ENCODE measurements around the gene ESPN.
"Not testable (repeated sequence)": the region's sequence is repeated elsewhere in the genome, so short reads cannot be mapped to it uniquely, and the experiment has no call there.

Gene ESPN

DNA sequence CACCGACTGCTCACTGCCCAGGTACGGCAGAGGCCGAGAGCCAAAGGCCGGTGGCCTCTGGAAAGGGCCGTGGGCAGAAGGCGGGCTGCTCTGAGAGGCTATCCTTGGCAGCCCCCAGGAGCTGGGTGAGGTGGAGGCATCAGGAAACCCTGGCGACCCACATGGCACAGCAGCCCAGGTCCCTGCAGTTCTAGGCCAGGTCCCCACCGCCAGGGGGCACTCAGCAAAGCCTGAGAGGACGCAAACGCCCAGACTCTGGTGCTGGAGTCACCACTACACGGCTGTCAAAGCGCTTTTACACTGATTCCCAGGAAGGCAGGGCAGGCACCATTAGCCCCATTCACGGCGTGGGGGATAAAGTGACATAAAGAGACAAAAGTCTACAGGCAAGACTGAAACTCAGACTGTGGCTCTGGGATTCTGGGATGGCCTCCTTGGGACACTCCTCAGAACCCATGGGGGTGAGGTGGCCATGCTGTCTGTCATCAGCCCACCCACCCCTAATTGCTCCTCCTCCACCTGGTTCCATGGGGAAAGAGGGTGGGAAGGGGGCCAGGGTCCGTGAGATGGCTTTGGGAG is 61.9 kb downstream of the ESPN start:
- DNase-seq = peak; percentile 72

DNA sequence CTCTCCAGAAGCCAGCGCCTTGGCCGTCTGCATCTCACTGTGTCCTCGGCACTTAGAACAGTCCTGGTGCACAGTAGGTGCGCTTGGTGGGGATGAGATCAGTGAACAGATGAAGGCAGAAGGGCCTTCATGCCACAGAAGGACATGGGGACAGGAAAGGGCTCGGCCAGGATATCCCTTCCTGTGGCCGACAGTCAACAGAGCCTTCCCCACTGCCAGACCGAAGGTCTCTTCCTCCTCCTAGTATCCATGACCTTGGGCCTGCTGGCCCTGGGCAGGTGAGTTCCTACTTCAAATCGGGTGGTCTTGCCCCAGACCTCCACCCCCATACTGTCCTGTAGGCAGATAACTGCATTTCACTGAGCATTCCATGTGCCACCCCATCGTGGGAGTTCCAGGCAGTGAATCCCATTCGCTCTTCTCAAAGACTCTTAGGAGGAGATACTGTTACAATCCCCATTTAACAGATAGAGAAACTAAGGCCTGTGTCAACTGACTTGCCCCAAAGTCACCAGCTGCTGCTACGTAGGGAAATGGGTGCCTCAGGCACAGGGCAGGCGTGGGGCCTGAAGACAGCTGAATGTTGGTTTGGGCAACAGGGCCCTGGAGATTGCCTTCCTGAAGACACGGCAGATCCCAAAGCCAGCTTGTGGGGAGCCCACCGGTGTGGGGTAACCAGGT is 63.4 kb downstream of the ESPN start:
- no peak for DNase-seq

DNA sequence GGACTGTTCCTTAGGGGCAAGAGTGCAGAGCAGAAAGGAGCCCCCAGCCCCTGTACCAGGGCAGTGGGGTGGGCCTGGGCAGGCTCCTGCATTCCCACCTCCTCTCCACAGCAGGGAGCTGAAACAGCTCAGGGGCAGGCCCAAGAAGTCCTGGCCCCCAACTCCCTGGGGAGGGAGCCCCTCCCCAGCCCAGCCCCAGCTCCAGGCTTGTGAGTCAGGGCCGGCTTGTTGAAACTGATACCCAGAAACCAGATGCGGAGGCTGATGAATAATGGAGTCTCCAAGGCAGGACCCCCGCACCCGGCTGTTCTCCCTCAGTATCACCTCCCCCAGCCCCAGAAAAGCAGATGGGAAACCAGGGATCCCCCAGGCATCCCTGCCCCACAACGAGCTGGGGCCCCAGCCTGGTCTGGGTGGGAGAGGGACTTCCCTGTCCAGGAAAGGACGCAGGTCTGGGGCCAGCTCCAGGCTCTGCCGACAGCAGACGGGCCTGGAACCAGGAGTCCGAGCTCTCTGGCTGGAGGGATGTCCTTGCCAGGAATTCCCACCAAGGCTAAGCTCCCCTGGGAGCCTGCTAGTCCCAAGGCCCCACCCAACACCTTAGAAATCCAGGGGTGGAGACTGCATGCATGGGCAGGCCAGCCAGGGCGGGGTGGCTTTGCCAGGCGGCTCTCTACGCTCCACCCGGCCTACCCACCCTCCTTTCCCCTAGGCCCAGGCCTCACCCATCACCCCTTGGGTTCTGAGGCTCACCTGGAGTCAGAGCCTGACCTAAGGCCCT is 64.2 kb downstream of the ESPN start:
- no peak for DNase-seq

DNA sequence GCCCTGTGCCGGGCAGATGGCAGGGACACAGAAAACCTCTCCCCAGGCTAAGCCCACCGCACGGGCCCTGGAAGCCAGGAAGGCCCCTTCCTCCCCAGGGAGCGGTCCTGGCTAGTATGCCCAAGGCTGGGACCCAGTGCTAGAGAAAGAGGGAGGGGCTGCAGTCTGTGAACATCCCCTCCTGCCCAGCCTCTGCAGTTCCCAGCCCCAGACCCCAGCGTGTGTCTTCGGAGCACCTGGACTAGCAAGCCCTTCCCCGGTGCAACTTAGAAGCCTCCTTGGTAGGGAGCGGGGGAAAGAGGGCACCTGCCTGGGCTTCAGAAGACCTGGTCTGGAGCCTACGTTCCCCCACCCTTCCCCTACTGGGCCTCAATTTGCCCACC is 64.8 kb downstream of the ESPN start:
- DNase-seq = no peak

DNA sequence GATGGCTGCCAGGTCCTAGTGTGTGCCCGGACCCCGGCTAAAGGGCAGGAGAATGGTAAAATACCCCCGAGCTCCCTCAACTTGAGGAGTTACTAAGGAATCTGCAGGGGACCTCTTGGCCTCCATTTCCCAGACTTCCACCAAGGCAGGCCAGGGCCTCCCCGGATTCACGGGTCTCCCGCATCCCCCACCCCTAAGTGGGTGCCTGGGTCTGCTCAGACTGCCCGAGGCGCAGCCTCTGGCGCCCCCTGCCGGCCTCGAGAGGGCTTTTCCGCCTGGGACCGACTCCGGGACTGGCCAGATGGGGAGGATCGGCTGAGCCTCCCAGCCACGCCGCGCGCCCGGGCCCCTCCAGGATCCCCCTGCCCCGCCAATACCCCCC is 65.2 kb downstream of the ESPN start:
- DNase-seq = peak; percentile 63

DNA sequence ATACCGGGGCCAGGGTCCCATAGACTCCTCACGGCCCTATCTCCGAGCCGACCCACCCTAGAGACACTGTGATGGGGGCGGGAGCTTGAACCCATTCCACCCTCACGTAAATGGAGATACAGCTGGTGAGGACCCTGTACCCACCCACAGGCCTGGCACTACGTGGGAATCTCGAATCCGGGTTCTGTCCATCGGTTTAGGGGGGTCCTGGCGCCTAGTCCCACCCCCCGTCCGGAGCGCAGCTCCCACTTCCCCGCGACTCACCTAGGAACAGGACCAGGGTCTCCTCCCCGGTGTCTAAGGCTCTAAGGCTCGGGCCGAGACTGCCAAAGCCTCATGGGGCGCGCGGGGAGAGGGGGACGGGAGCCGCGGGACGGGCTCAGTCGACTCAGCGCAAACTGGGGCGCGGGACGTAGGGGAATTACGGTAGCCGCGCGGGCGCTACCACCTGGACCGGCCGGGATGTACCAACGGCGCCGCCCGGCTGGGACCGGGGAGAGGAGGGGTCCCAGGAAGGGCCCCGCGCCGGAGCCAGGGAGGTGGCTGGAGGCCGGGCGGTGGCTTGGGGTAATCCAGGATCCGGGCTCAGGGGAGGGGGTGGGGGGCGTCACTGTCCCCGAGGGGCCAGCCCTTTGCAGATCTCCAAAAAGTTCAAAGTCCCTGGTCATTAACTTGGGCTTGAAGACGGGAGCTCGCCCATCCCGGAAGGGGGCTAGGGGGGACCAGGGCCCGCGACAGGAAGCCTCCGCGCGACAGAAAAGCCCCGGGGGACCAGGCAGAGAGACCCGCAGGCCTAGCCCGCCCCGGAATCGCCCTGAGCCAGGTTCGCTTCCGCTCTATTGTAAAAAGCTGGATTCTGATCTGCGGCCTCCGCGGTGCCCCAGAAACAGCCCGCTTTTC is 65.9 kb downstream of the ESPN start:
- DNase-seq = peak; percentile 12

DNA sequence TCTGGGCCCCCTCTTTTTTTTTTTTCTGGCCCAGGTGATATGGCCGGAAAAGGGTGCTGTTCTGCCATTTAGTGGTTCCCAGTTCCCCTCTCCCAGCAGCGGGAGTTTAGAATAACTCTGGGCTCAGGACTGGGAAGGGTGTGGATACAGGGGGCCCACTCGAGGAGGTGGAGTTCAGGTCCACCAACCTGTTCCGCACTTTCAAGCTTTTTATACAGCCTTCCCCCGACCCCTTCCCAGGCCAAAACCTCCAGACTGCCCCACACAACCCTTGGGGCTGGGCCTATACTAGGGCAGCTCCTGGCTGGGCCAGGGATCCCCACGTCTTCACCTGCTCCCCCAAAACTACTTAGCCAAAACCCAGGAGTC is 66.5 kb downstream of the ESPN start:
- no peak for DNase-seq

DNA sequence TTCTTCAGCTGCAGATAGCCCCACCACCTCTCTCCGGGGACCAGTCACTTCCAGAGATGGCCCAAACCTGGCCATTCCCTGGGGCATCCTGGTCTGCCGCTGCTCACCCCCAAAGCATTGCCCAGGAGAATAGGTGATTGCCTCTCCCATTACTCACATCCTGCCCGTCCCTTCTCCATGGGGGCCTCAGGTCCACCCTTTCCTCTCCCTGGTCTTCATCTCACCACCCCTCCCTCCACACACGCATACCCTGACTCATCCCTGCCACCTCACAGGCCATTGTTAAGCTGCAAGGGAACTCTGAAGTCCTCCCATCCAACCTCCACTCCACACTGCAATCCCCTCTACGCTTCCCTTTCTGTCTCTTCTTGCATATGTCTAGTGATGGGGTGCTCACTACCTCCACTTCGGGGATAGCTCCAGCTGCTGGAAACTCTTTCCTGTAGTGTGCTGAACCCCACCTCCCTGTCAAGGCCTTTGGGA is 66.9 kb downstream of the ESPN start, which contains the start of gene PLEKHG5:
Gene PLEKHG5, minus strand, starts transcription at position 188 of the 483 bp plus-strand sequence. CDS start 14,096 bp downstream, outside the sequence.
- no peak for DNase-seq

DNA sequence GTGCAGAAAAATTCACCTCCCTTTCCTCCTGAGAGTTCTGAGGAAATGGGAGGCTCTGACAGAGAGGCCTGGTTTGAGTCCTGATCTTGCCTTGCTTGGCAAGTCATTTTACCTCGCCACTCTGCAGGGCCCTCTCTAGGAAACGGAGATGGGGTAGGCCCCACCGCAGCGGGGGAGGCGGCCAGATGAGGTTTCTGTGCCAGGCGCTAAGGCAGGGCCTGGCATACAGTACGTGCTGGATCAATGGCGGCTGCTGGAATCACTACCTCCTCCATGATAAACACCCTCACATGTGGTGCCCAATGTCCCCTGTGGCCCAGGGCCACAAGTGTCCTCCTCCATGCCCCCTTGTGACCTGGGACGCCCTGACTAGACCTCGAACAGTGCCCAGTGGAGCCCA is 67.4 kb downstream of the ESPN start:
- no peak for DNase-seq

DNA sequence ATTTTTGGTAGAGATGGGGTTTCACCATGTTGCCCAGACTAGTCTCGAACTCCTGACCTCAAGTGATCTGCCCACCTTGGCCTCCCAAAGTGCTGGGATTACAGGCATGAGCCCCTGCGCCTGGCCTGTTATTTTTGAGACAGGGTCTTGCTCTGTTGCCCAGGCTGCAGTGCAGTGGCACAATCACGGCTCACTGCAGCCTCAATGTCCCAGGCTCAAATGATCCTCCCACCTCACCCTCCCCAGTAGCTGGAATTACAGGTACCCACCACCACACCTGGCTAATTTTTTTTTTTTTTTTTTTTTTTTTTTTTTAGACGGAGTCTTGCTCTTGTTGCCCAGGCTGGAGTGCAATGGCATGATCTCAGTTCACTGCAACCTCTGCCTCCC is 69.3 kb downstream of the ESPN start:
- DNase-seq = not testable (repeated sequence)

DNA sequence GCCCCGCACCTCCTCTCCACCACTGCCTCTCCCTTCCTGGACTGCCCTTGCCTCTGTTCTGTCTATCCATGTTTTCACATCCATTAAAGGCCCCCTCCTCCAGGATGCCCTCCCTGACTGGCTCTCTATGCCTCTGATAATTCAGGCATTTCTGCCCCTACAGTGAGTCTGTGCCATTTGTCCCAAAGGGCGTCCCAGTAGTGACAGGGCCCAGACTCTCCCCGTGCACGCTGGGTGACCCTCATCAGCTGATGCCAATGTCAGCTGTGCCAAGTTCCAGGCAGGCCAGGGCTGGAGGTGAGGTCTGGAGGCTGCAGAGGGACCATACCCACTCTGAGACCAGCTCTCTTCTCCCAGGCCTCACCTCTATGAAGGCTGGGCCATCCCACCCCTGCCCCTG is 70.1 kb downstream of the ESPN start:
- no peak for DNase-seq

DNA sequence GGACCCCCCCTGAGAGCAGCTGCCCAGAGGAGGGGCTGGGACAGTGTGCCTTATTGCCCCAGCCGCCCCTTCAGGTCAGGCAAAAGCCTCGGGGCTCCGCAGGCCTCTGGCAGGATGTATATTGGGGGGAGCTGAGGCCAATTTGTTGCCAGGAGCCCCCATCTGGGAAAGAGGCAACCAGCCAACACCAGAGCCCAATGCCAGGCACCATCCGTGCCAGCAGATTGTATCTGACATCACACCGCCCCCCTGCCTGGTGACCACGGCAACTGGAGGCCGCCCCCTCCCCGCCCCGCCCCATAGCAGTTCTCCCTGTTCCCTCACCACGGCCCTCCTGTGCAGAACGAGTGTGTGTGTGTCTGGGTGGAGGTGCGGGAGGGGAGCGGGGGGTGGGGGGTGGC is 70.5 kb downstream of the ESPN start:
- DNase-seq = no peak

DNA sequence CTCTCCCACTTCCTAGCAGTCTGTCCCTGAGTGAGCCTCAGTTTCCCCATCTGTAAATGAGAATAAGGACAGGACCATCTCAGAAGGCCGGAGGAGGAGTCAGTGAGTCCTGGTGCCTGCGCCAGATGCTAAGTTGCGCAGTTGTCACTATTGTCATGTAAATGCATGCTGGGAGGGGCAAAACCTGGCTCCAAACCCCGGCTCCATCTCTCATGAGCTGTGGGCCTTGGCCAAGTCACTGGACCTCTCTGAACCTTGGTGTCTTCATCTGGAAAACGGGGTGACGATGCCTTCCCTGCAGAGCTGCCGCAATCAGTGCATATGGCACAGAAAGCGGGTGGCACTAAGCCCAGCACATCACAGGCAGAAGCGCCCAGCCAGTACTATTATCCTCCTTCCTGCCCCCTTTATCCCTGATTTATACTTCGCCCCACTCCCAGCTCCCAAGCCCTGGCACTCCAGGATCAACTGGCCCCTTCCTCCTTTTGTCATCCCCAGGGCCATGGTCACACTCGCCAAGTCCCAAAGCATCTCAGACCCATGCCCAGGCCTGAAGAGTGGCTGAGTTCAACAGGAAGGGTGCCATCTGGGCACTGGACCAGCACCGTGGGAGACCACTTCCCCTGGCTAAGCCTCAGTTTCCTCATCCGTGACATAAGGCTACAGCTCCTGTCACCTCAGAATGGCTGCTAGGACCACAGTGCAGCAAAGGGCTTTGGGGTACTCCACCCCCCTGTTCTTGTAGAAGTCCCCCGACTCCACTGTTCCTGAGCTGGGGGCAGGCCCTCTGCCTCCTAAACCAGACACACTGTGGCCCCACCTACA is 71.2 kb downstream of the ESPN start:
- no peak for DNase-seq

DNA sequence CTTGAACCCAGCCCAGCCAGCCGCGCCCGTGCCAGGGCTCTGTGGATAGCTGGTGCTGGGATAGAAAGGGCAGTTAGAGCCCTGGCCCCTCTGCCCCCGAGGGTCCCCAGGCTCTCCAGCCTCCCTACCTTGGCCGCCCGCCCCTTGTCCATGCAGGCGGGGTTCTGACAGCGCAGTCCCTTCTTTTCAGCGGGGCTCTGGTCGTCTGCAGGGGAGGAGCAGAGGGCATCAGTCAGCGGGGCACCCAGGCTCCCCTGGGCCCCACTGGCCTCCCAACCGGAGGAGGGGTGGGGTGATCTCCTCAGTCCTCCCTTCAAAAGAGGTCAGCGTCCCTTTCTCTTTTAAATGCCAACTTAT is 71.8 kb downstream of the ESPN start:
- DNase-seq = no peak

DNA sequence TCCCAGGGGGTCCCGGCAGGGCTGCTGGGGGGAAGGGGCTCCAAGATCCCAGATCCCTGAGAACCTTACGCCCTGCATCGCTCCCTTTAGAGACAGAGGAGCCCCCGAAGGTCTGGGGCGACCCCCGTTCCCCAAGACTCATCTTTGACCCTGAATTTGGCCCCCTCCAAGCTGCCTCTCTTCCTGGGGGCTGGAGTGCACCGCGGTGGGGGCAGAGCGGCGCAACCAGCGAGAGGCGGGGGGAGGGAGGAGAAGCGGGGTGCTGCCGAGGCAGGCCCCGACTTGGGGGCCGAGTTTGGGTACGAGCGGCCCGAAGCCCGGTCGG is 72.3 kb downstream of the ESPN start:
- DNase-seq = no peak

DNA sequence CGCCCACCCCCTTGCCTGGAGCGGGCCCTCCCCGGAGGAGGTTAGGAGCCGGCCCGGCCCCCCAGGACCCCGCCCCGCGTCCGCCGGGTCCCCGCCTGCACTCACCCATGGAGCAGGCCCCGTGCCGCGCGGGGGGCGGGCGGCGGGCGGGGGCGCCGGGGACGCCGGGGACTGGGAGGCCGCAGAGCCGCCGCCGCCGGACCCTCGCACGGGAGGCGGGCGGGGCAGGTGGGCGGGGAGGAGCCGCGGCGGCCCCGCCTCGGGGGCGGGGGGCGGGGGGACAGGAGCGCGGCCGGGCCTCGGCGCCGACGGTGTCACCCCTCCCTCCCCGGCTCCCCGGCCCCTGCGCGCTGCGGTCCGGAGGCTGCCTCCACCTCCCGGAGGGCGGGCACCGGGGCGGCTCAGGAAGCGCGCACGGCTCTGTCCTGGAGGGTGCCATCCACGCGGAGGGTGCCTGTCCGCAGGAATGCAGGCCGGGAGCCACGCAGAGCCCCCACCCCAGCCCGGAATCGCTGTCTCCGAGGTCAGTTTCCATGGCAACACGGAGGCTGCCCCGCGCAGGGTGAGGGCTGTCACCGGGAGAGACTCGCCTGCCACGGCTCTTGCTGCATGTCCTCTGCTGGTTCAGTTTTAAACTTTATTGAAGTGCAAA is 72.8 kb downstream of the ESPN start:
- peak; percentile 48 for DNase-seq

DNA sequence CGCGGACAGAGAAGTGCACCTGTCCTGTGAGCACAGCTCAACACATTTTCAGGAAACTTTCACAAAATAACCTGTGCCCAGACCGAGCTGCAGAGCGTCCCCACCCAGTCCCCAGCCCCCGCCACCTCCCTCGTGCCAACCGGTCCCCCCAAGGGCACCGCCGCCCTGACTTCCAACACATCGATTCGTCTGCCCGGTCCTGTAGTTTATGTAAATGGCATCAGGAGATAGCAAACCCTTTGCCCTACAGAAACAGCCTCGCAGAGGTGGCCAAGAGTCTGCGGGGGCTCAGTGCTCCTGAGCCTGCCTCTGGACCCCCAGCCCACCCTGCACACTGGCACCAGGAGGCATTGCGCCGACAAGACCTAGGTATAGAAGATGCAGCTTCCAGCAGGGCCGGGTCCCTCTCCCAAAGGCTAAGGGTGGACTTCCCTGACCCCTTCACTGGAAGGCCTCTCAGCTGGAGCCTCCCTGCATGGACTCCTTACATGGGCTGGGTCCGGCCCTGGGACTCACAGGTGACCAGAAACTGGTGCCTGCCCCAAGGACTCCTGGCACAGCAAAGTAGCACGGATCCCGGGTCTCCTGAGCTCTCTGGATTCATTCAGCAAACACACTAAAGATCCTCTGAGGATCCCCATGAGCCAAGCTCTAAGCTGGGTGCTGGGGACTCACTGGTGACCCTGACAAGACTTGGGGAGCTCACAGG is 73.4 kb downstream of the ESPN start:
- no peak for DNase-seq

DNA sequence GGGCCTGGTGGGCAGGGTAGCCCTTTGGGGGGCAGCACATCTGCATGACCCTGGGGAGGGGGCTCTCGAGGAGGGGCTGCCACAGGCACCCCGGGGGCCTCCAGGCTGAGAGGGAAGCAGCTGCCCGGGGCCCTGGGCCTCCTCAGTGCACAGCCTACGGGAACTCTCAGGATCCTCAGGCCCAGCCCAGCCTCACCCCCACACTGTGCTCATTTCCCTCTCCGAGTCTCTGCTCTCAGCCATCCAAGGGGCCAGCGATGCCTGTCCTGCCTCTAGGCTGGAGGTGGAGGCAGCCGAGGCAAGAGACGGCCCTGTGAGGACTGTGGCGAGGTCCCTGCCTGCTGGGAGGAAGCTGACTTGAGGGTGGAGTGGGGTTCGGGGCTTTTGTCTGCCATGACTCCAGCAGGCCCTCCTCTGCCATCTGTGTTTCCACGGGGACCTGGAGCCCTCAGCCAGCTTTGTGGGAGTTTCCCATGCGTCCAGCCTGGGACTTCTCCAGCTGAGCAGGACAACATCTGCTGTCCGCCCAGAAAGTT is 74.1 kb downstream of the ESPN start:
- no peak for DNase-seq

DNA sequence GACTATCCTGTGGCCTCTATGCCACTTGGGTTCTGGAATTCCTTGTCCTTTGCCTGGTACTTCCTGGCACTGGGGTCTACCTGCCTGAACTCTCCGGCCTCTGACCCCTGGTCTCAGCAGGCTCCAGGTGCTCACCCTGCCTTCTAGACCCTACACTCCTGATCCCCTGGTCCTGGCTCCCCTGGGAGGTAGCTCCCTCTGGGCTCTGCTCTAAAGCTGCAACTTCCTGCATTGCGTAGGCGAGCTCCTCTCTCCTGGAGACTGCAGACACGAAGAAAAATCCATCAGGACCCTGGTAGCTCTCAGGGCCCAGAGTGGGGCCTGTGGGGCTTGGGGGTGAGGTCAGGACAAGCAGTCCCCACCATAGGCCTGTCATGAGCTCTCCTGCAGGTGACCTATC is 74.7 kb downstream of the ESPN start:
- DNase-seq = no peak

DNA sequence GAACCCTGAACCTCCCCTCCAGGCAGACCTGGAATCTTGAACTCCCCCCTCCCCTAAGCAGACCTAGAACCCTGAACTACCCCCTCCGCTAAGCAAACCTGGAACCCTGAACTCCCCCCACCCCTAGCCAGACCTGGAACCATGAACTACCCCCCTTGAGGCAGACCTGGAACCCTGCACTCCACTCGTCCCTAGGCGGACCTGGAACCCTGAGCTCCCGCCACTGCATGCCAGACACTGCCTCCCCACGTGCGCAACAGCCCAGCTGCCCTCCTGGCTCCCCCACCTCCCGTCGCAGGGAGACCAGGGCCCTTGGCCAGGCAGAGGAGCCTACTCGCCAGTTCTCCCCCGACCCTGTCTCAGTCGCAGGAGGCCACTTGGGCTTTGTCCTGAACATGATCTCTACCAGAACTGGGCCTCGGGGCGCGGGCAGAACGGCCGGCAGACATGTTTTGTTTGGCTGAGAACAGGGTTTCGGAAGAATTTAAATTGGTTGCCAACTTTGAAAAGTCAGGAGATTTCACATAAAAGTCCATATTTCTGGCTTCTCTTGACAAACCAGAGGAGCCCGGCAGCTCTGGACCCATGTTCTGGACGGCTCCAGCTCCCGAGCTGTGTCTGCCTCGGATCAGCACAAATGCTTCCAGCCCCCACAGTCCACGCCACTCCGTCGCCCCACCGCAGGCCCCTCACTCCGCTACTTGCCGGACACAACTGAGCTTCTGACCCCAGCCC is 76.1 kb downstream of the ESPN start:
- no peak for DNase-seq

Measured in effector CD8-positive, alpha-beta T cell (primary cell).